Fibroblast of pulmonary artery (primary cell): ENCODE results near the gene MYO1D.

Experiments
- DNase-seq: peaks from one replicate; pipeline ENCODE4 v3.0.0-alpha.2; 2010; ENCODE audit warnings: low read depth
- H3K4me3 ChIP-seq: replicated peaks from 2 replicates; pipeline ENCODE4 v1.5.1; 2011; ENCODE audit warnings: low read depth, mild to moderate bottlenecking, control low read depth, low read length, moderate library complexity
- TF ChIP-seq, protein P1 (sequence below): IDR thresholded peaks from 2 replicates; pipeline ENCODE4 v1.5.1; 2011; ENCODE audit warnings: mild to moderate bottlenecking, control low read depth, low read length, inconsistent platforms; ENCODE audit errors: missing control alignments

Gene MYO1D

DNA sequence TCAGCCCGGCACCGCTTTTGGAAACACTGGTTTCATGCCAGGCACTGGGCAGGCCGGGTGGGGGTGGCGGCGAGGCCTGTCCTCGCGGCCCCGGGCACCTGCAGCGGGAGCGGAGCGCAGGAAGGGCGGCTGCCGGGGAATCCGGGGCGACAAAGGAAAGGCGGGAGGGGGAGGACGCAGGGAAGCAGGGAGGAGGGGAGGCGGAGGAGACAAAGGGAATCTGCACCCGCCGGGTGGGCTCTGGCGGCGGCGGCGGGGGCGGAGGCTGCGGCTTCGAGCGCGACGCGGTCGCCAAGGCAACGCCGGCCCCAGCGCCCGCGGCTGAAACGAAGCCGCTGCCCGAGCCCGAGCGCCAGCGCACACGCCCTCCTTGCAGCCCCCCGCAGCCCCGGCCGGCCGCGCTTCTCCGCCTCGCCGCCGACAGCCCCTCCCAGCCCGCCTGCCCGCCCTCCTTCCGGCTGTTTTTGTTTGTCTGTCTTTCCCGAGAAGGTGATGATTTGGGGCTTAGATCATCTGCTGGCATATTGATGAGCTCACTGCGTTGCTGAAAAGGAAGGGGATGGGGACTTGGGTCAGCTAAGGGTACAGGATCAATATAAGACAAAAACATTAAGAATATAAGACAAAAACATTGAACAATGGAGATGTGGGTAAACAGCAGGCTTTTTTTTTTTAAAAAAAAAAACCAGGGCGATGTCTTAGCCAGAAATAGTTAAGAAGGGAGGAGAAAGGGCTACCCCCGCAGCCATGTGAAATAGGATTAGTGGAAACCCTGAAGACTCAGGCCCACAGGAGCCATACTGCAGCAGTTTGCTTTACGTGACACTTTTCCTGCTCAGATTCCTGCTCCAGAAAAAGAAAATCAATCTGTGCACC lies 357.5 kb downstream of the MYO1D start:
- TF ChIP-seq, protein P1, sequence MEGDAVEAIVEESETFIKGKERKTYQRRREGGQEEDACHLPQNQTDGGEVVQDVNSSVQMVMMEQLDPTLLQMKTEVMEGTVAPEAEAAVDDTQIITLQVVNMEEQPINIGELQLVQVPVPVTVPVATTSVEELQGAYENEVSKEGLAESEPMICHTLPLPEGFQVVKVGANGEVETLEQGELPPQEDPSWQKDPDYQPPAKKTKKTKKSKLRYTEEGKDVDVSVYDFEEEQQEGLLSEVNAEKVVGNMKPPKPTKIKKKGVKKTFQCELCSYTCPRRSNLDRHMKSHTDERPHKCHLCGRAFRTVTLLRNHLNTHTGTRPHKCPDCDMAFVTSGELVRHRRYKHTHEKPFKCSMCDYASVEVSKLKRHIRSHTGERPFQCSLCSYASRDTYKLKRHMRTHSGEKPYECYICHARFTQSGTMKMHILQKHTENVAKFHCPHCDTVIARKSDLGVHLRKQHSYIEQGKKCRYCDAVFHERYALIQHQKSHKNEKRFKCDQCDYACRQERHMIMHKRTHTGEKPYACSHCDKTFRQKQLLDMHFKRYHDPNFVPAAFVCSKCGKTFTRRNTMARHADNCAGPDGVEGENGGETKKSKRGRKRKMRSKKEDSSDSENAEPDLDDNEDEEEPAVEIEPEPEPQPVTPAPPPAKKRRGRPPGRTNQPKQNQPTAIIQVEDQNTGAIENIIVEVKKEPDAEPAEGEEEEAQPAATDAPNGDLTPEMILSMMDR = no peak
- peak overlapping the region; percentile 46 for H3K4me3 ChIP-seq
- DNase-seq = no peak

DNA sequence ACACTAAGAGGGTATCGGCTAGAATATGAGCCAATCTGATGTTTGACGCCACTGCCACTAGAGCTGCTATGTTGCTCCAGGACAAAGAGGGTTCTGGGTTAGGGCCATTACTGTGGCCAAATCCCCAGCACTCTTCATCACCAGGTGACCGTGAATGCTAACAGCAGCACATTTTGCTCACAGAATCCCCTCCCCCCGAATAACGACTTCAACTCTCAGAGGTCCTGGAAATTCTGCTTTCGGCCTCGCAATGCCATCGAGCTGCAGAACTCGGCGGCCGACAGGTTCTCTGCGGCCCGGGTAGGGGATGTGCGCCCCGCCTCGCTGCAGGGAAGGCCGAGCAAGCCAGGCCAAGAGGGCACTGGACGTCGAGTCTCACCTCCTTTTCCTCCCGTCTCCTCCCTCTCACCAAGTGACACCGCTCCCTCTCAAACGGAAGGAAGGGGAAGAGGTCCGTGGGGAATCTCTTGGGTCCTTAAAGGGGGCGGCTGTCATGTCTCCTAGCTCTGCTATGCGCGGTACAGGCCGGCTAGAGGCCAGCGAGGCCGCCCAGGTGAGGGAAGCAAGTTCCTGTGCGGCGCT lies 358.2 kb downstream of the MYO1D start:
- no peak for DNase-seq
- TF ChIP-seq, protein P1 = no peak
- H3K4me3 ChIP-seq = peak overlapping the region; percentile 46

DNA sequence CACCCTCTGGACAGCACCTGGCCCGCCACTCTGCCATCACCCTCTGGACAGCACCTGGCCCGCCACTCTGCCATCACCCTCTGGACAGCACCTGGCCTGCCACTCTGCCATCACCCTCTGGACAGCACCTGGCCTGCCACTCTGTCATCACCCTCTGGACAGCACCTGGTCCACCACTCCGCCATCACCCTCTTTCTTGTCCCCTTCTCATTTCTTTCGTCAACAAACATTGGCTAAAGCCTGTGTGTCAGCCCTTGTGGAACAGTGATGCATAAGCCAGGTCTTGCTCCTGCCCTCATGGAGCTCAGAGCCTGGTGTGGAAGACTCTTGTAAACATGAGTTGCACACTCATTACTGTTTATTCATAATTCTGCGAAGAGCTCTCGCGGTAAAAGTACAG lies 358.9 kb downstream of the MYO1D start:
- DNase-seq = no peak
- TF ChIP-seq, protein P1 = no peak
- H3K4me3 ChIP-seq = no peak overlapping the region

DNA sequence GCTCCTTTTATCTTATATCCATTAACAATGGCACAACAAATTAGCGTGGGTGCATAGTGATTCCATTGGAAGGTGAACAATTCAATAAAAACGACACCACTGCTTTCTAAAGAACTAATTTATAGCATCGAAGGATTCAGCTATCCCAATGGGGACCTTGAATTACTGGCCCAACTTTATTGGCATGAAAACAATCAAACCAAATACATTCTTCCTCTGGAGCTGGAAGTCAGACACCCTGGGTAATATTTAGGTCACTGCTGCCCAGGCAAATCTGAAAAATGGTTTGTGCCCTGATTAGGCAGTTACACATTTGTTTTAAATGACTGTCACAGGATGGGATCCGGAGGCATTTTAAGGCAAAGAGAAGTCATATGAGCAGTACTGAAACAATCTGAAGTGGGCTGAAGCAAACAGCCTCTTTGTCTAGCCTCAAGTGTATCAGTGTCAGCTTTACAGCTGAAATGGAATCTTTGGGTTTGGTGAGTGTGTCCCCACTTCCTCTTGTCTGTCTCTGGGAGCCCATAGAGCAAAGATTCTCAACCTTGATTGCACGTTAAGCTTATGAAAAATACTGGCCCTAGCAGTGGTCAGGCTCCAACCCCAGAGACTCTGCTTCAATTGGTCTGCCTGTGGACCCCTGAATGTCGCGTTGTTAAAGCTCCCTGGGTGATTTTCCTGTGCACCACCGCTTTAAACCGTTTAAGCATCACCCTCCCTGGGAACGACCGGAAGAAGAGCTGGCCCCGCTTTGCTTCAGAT lies 359.8 kb downstream of the MYO1D start:
- H3K4me3 ChIP-seq = no peak overlapping the region
- TF ChIP-seq, protein P1 = no peak
- DNase-seq = no peak

DNA sequence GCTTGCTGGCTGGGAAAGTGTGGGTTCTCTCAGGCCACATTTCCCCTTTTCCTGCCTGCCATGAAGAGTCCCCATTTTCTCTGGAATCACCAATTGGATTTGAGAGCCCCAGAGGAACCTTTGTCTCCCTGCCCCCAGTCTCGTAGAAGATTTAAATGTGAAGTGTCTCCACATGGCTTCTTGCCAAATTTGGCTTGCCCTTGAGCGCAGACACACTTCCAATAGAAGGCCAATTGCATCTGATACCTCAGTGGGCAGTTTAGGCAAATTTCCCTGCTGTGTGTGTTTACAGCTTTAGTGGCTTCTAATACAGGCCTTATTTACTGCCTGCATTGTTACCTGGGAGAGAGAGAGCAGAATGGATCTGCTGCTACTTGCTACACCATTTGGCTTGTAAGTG lies 360.5 kb downstream of the MYO1D start:
- DNase-seq = no peak
- no peak overlapping the region for H3K4me3 ChIP-seq
- TF ChIP-seq, protein P1 = no peak

DNA sequence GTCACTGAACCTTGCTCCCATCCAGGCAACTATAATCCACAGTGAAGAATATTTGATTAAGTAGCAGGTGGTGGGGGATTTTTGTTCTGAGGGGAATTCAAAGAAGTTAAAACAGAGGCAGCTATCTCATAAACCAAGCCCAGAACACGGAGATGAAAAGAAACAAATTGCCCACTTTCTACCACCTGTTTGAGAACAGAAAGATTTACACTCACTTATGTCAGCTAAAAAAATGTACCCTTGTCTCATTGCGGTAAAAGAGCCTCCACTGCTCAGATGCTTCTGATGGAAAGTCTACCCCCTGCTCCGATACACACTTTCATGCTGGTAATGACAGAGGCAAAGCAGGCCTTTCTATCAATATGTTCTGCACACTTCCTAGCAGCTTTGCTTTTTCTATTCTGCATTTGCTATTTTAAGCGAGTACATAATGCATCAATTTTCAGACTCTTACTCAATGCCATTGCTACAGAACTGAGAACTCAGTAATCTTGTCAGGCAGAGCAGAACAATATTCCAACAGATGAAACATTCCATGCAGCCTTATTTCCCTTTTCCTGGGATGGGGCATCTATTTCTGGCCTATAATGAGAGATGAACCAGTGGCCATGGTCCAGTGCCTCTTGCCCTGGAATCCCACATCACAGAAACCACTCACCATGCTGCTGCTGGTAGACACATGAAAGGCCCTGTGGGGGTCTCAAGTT lies 361.1 kb downstream of the MYO1D start:
- no peak overlapping the region for H3K4me3 ChIP-seq
- no peak for DNase-seq
- TF ChIP-seq, protein P1 = no peak
